Mammary epithelial cell (primary cell): ENCODE results near the gene FBXO28.

ENCODE experiments used
- CTCF ChIP-seq, 2 donors: IDR thresholded peaks in 1 of 2; conservative IDR thresholded peaks in 1 of 2; 2 replicates each; pipeline ENCODE4 v1.5.1; 2011 to 2012; ENCODE audit warnings: inconsistent platforms in 2 of 2, low read length in 2 of 2, mild to moderate bottlenecking in 2 of 2, control low read depth in 1 of 2, low read depth in 1 of 2; ENCODE audit not compliant: insufficient read depth in 1 of 2; ENCODE audit errors: extremely low read depth in 1 of 2
- EZH2 ChIP-seq: IDR thresholded peaks from 2 replicates; pipeline ENCODE4 v1.6.1; 2012; ENCODE audit warnings: low read length, inconsistent platforms, borderline replicate concordance

- TF ChIP-seq CTCF (conservative IDR thresholded peaks at IDR 0.05 in 1 of 2, IDR thresholded peaks at IDR 0.05 in 1 of 2; ENCODE audit: extremely low read depth in 1 of 2, insufficient read depth in 1 of 2, low read depth in 1 of 2, low read length in 2 of 2) (no peak), EZH2 (no peak)
Measured at GRCh38 chr1:224069138-224069537, 44.8 kb upstream of the FBXO28 start.
